OCI-LY7 (cell line): Measurements from ENCODE around the gene CRCP. TPM values are rescaled to one million over a fixed set of nuclear protein-coding genes. Genes with fewer than 3 reads are reported as not detected.

Source experiments
- BruUV-seq: library from RNA; stranded (reverse); fragments of 400-500 nt; replicated peaks from 2 replicates; lab custom pipeline; 2021; lab: Mats Ljungman, UMichigan
- CTCF ChIA-PET: fragments of 300-600 bp; sonication (Branson Sonifier 250); formaldehyde crosslinking; loops from one replicate; lab custom pipeline; 2022; ENCODE audit warnings: antibody characterized with exemption; ENCODE audit not compliant: unreplicated experiment; lab: Charles Lee
- POLR2A ChIA-PET: fragments of 300-600 bp; sonication (Branson Sonifier 250); formaldehyde crosslinking; loops from one replicate; lab custom pipeline; 2022; ENCODE audit warnings: antibody characterized with exemption; lab: Charles Lee
- DNase-seq: peaks from one replicate; pipeline ENCODE4 v3.0.0-alpha.2; 2015; ENCODE audit warnings: low spot score
- H2AFZ ChIP-seq: fragments of 200-600 bp; sonication (generic), shearing (Covaris generic); 2 replicates; pipeline ENCODE4 v1.6.1; 2014; ENCODE audit warnings: mild to moderate bottlenecking, antibody characterized with exemption, low read length, moderate library complexity
- H3K27ac ChIP-seq: fragments of 200-600 bp; sonication (generic); 2 replicates; pipeline ENCODE4 v1.5.1; 2014; ENCODE audit warnings: mixed run types, low read depth, mild to moderate bottlenecking, moderate library complexity, low read length, inconsistent platforms; ENCODE audit not compliant: poor library complexity, severe bottlenecking
- H3K36me3 ChIP-seq: fragments of 200-600 bp; sonication (generic); 2 replicates; pipeline ENCODE4 v1.6.1; 2014; ENCODE audit warnings: mild to moderate bottlenecking, antibody characterized with exemption, low read length, moderate library complexity, mixed read lengths; ENCODE audit not compliant: insufficient read depth
- H3K4me1 ChIP-seq: fragments of 200-600 bp; sonication (generic); 2 replicates; pipeline ENCODE4 v1.5.1; 2014; ENCODE audit warnings: mild to moderate bottlenecking, low read length; ENCODE audit not compliant: insufficient read depth, poor library complexity, severe bottlenecking
- H3K4me2 ChIP-seq: fragments of 200-600 bp; sonication (generic); 2 replicates; pipeline ENCODE4 v1.6.1; 2014; ENCODE audit warnings: mild to moderate bottlenecking, low read length
- H3K4me3 ChIP-seq: fragments of 200-600 bp; sonication (generic); 2 replicates; pipeline ENCODE4 v1.5.1; 2014; ENCODE audit warnings: mild to moderate bottlenecking, low read depth, low read length; ENCODE audit not compliant: poor library complexity, severe bottlenecking
- H3K79me2 ChIP-seq: fragments of 200-600 bp; sonication (generic); 2 replicates; pipeline ENCODE4 v1.6.1; 2016; ENCODE audit warnings: low read depth, mild to moderate bottlenecking, low read length, moderate library complexity, mixed read lengths; ENCODE audit not compliant: insufficient read depth
- H3K9me2 ChIP-seq: fragments of 200-600 bp; sonication (generic); 2 replicates; pipeline ENCODE4 v1.6.1; 2016; ENCODE audit warnings: mild to moderate bottlenecking, low read length, mixed read lengths; ENCODE audit not compliant: insufficient read depth
- H3K9me3 ChIP-seq: fragments of 200-600 bp; sonication (generic); 2 replicates; pipeline ENCODE4 v1.6.1; 2014; ENCODE audit warnings: mild to moderate bottlenecking, mixed run types, low read length, mixed read lengths
- H4K20me1 ChIP-seq: fragments of 200-600 bp; sonication (generic); 2 replicates; pipeline ENCODE4 v1.6.1; 2014; ENCODE audit warnings: mild to moderate bottlenecking, antibody characterized with exemption, low read length, moderate library complexity, mixed read lengths; ENCODE audit not compliant: insufficient read depth
- EZH2phosphoT487 ChIP-seq: fragments of 200-600 bp; sonication (generic); IDR thresholded peaks from 2 replicates; pipeline ENCODE4 v1.6.1; 2018; ENCODE audit warnings: low read depth, borderline replicate concordance, mild to moderate bottlenecking, mixed run types, antibody characterized with exemption, low read length, moderate library complexity, mixed read lengths
- intact Hi-C: fragments of 100-400 bp; cut with micrococcal nuclease; formaldehyde crosslinking; loops from one replicate; pipeline ENCODE4 v1.10.0; 2022; ENCODE audit not compliant: unreplicated experiment
- total RNA-seq, 2 experiments: library from RNA; depleted of rRNA in 1 of 2; stranded (reverse); fragments of >200 nt in 1 of 2; shearing (Covaris generic) in 1 of 2; gene quantifications; 2 replicates each; pipeline ENCODE4 v1.2.3, GENCODE V29; 2014 to 2022
- TF ChIP-seq, protein P1 (sequence below): fragments of 200-600 bp; sonication (generic); conservative IDR thresholded peaks from 2 replicates; pipeline ENCODE4 v1.5.1; 2014; ENCODE audit warnings: mild to moderate bottlenecking, antibody characterized with exemption, low read length, moderate library complexity, mixed read lengths

Gene CRCP
- total RNA-seq, 2 experiments from 2014 or later, result 25.1 to 28.3 TPM

DNA sequence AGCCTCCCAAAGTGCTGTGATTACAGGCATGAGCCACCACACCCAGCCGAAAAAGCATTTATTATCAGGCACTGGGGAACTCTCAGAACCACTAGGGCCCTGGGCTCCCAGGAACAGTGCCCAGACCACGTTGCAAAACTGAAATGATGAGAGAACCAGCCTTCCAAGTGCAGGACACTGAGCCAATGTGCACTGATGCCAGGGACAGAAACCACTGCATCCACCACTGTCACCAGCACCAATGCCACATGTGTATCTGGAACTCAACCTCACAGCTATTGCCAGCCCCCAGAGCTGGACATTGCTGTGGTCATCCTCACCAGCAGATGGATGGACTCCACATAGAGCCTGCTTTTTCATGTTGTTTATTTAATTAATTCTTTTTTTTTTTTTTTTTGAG, 62.3 kb downstream of the CRCP start:
- Histone ChIP-seq H3K4me2 (no peak overlapping the region), H3K4me1 (no peaks in the 10 kb centered on the region), H3K9me2 (no peaks in the 10 kb centered on the region), H4K20me1 (no peaks in the 10 kb centered on the region), H2AFZ (no peak overlapping the region), H3K36me3 (no peaks in the 10 kb centered on the region), H3K27ac (no peak overlapping the region), H3K79me2 (no peaks in the 10 kb centered on the region), H3K9me3 (no peaks in the 10 kb centered on the region), H3K4me3 (no peak overlapping the region)
- CTCF ChIA-PET, result no interaction called here
- intact Hi-C loops, result no loop called here
- TF ChIP-seq, protein P1, sequence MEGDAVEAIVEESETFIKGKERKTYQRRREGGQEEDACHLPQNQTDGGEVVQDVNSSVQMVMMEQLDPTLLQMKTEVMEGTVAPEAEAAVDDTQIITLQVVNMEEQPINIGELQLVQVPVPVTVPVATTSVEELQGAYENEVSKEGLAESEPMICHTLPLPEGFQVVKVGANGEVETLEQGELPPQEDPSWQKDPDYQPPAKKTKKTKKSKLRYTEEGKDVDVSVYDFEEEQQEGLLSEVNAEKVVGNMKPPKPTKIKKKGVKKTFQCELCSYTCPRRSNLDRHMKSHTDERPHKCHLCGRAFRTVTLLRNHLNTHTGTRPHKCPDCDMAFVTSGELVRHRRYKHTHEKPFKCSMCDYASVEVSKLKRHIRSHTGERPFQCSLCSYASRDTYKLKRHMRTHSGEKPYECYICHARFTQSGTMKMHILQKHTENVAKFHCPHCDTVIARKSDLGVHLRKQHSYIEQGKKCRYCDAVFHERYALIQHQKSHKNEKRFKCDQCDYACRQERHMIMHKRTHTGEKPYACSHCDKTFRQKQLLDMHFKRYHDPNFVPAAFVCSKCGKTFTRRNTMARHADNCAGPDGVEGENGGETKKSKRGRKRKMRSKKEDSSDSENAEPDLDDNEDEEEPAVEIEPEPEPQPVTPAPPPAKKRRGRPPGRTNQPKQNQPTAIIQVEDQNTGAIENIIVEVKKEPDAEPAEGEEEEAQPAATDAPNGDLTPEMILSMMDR, result no peak
- TF ChIP-seq EZH2phosphoT487, result no peak
- DNase-seq, result no peak
- BruUV-seq, result no TSS peak
- POLR2A ChIA-PET, result interaction anchor here (0.7 kb wide), 1 partner anchor 343 kb away, joined by 3 read pairs; no protein-coding TSS in a partner anchor

DNA sequence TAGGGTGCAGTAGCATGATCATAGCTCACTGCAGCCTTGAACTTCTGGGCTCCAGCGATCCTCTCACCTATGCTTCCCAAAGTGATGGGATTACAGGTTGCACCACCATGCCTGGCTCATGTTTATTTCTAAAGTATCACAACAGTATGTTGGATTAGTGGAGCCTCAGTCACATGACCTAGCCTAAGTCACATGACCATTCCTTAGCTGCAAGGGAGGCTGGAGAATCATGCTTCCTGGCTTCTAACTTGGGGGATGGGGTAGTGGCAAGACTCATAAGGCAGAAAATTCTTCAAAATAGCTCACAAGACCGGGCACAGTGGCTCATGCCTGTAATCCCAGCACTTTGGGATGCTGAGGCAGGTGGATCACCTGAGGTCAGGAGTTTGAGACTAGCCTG, 63.6 kb downstream of the CRCP start:
- DNase-seq, result no peak
- POLR2A ChIA-PET, result interaction anchor here (0.6 to 1.1 kb wide), 2 partner anchors 125 to 610 kb away, joined by 3 to 4 read pairs; no protein-coding TSS in a partner anchor
- Histone ChIP-seq H3K36me3 (no peaks in the 10 kb centered on the region), H3K9me2 (no peaks in the 10 kb centered on the region), H3K27ac (no peak overlapping the region), H3K4me3 (no peak overlapping the region), H3K79me2 (no peaks in the 10 kb centered on the region), H3K4me1 (no peaks in the 10 kb centered on the region), H2AFZ (no peak overlapping the region), H4K20me1 (no peaks in the 10 kb centered on the region), H3K4me2 (no peak overlapping the region), H3K9me3 (no peaks in the 10 kb centered on the region)
- no TSS peak for BruUV-seq
- TF ChIP-seq, protein P1, result no peak
- no peak for TF ChIP-seq EZH2phosphoT487
- intact Hi-C loops, result no loop called here
- CTCF ChIA-PET, result no interaction called here

DNA sequence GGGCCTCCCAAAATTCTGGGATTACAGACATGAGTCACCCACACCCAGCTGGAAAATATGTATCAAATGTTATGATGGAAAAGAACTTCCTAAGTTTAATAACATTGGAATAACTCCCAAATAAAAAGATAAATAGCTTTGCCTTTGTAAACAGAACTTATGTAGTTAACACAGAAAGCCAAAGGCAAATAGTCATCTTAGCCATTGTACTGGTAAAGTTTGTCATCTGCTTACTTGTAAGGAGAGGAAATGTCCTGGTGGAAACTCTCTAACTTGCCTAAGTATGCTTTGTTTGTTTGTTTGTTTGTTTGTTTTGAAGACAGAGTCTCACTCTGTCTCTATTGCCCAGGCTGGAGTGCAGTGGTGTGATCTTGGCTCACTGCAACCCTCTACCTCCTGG, 66.7 kb downstream of the CRCP start:
- no peak overlapping the region for H3K27ac ChIP-seq
- no peak overlapping the region for H3K4me3 ChIP-seq
- no peaks in the 10 kb centered on the region for H3K36me3 ChIP-seq
- no peaks in the 10 kb centered on the region for H3K4me1 ChIP-seq
- TF ChIP-seq, protein P1, result no peak
- no peak for TF ChIP-seq EZH2phosphoT487
- intact Hi-C loops, result no loop called here
- H3K79me2 ChIP-seq, result no peaks in the 10 kb centered on the region
- no peaks in the 10 kb centered on the region for H3K9me2 ChIP-seq
- no peaks in the 10 kb centered on the region for H4K20me1 ChIP-seq
- BruUV-seq, result no TSS peak
- no peaks in the 10 kb centered on the region for H3K9me3 ChIP-seq
- POLR2A ChIA-PET, result interaction anchor here (0.6 to 0.7 kb wide), 4 partner anchors 15 to 637 kb away, joined by 3 read pairs; no protein-coding TSS in a partner anchor
- H2AFZ ChIP-seq, result no peak overlapping the region
- CTCF ChIA-PET, result no interaction called here
- H3K4me2 ChIP-seq, result no peak overlapping the region
- no peak for DNase-seq
